ENCODE results near the gene LIG1. TPM values are rescaled to one million over a fixed set of nuclear protein-coding genes. Genes with fewer than 3 reads are reported as not detected.

LIG1 gene
- total and polyA plus RNA-seq, 2 experiments from 2014 or later, result 79.3 to 96.9 TPM

DNA sequence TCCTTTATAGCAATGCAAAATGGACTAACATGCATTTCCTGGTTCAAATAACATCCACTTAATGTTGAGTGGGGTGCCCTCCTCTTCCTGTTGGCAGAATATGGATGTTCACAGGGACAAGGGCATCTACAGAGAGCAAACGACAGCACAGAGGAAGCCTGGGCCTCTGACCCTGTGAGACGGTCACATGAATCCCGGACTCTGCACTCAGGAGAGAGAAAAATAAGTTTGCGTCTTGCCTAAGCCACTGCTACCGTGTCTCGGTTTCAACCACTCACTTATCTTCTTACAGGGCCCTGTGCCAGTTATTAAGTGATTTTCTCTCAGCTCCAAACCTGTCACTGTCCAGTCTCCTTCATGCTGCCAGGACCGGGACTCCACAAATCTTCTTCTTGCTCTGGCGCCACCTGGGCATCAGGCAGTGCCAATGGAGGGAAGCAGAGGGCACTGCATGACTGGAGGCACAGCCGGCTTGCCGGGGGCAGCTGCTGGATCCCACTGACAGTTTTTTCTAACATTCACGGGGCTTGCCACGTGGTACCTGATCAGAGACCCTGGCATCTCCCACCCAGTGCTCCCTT is 11.8 kb downstream of the LIG1 start:
- H3K36me3 ChIP-seq (ENCODE audit: insufficient read depth), result peaks cover 8% of the 10 kb centered on the region; the same call in 1 of the 2 replicates
- DNase-seq (ENCODE audit: low spot score), result no peak
- no peaks in the 10 kb centered on the region for H3K27me3 ChIP-seq (ENCODE audit: insufficient read depth)
- Mint-ChIP-seq H3K36me3 (ENCODE audit: low read depth) (peaks cover 82% of the 10 kb centered on the region), H3K27ac (no peak overlapping the region), H3K4me1 (no peaks in the 10 kb centered on the region), H3K27me3 (ENCODE audit: insufficient read depth, low read depth, poor library complexity) (peaks cover 11% of the 10 kb centered on the region), H3K9me3 (no peaks in the 10 kb centered on the region), H3K4me3 (no peak overlapping the region)
- no peak for ATAC-seq
- TF ChIP-seq, protein P1, sequence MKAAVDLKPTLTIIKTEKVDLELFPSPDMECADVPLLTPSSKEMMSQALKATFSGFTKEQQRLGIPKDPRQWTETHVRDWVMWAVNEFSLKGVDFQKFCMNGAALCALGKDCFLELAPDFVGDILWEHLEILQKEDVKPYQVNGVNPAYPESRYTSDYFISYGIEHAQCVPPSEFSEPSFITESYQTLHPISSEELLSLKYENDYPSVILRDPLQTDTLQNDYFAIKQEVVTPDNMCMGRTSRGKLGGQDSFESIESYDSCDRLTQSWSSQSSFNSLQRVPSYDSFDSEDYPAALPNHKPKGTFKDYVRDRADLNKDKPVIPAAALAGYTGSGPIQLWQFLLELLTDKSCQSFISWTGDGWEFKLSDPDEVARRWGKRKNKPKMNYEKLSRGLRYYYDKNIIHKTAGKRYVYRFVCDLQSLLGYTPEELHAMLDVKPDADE (IDR thresholded peaks at IDR 0.05), result no peak
- TF ChIP-seq EZH2 (IDR thresholded peaks at IDR 0.05; ENCODE audit: low read depth, unreplicated experiment) (no peak), JUNB (IDR thresholded peaks at IDR 0.05; ENCODE audit: unreplicated experiment) (no peak), ZNF331 (CRISPR knock-in tag; IDR thresholded peaks at IDR 0.05; ENCODE audit: low read depth) (no peak), STAT1 (IDR thresholded peaks at IDR 0.05; ENCODE audit: unreplicated experiment) (no peak), CREB1 (CRISPR knock-in tag; IDR thresholded peaks at IDR 0.05; ENCODE audit: low read depth) (no peak), POLR2AphosphoS5 (IDR thresholded peaks at IDR 0.05; ENCODE audit: low read depth) (no peak), NANOG (IDR thresholded peaks at IDR 0.05; ENCODE audit: borderline replicate concordance) (no peak), ZNF114 (CRISPR knock-in tag; IDR thresholded peaks at IDR 0.05) (no peak)
- TF ChIP-seq, protein P2, sequence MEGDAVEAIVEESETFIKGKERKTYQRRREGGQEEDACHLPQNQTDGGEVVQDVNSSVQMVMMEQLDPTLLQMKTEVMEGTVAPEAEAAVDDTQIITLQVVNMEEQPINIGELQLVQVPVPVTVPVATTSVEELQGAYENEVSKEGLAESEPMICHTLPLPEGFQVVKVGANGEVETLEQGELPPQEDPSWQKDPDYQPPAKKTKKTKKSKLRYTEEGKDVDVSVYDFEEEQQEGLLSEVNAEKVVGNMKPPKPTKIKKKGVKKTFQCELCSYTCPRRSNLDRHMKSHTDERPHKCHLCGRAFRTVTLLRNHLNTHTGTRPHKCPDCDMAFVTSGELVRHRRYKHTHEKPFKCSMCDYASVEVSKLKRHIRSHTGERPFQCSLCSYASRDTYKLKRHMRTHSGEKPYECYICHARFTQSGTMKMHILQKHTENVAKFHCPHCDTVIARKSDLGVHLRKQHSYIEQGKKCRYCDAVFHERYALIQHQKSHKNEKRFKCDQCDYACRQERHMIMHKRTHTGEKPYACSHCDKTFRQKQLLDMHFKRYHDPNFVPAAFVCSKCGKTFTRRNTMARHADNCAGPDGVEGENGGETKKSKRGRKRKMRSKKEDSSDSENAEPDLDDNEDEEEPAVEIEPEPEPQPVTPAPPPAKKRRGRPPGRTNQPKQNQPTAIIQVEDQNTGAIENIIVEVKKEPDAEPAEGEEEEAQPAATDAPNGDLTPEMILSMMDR (conservative IDR thresholded peaks at IDR 0.05; ENCODE audit: low read depth in 2 of 2), result no peak
- TF ChIP-seq, protein P3, sequence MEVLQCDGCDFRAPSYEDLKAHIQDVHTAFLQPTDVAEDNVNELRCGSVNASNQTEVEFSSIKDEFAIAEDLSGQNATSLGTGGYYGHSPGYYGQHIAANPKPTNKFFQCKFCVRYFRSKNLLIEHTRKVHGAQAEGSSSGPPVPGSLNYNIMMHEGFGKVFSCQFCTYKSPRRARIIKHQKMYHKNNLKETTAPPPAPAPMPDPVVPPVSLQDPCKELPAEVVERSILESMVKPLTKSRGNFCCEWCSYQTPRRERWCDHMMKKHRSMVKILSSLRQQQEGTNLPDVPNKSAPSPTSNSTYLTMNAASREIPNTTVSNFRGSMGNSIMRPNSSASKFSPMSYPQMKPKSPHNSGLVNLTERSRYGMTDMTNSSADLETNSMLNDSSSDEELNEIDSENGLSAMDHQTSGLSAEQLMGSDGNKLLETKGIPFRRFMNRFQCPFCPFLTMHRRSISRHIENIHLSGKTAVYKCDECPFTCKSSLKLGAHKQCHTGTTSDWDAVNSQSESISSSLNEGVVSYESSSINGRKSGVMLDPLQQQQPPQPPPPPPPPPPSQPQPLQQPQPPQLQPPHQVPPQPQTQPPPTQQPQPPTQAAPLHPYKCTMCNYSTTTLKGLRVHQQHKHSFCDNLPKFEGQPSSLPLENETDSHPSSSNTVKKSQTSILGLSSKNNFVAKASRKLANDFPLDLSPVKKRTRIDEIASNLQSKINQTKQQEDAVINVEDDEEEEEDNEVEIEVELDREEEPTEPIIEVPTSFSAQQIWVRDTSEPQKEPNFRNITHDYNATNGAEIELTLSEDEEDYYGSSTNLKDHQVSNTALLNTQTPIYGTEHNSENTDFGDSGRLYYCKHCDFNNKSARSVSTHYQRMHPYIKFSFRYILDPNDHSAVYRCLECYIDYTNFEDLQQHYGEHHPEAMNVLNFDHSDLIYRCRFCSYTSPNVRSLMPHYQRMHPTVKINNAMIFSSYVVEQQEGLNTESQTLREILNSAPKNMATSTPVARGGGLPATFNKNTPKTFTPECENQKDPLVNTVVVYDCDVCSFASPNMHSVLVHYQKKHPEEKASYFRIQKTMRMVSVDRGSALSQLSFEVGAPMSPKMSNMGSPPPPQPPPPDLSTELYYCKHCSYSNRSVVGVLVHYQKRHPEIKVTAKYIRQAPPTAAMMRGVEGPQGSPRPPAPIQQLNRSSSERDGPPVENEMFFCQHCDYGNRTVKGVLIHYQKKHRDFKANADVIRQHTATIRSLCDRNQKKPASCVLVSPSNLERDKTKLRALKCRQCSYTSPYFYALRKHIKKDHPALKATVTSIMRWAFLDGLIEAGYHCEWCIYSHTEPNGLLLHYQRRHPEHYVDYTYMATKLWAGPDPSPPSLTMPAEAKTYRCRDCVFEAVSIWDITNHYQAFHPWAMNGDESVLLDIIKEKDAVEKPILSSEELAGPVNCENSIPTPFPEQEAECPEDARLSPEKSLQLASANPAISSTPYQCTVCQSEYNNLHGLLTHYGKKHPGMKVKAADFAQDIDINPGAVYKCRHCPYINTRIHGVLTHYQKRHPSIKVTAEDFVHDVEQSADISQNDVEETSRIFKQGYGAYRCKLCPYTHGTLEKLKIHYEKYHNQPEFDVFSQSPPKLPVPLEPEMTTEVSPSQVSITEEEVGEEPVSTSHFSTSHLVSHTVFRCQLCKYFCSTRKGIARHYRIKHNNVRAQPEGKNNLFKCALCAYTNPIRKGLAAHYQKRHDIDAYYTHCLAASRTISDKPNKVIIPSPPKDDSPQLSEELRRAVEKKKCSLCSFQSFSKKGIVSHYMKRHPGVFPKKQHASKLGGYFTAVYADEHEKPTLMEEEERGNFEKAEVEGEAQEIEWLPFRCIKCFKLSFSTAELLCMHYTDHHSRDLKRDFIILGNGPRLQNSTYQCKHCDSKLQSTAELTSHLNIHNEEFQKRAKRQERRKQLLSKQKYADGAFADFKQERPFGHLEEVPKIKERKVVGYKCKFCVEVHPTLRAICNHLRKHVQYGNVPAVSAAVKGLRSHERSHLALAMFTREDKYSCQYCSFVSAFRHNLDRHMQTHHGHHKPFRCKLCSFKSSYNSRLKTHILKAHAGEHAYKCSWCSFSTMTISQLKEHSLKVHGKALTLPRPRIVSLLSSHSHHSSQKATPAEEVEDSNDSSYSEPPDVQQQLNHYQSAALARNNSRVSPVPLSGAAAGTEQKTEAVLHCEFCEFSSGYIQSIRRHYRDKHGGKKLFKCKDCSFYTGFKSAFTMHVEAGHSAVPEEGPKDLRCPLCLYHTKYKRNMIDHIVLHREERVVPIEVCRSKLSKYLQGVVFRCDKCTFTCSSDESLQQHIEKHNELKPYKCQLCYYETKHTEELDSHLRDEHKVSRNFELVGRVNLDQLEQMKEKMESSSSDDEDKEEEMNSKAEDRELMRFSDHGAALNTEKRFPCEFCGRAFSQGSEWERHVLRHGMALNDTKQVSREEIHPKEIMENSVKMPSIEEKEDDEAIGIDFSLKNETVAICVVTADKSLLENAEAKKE (CRISPR knock-in tag; IDR thresholded peaks at IDR 0.05), result no peak
- TF ChIP-seq, protein P4, sequence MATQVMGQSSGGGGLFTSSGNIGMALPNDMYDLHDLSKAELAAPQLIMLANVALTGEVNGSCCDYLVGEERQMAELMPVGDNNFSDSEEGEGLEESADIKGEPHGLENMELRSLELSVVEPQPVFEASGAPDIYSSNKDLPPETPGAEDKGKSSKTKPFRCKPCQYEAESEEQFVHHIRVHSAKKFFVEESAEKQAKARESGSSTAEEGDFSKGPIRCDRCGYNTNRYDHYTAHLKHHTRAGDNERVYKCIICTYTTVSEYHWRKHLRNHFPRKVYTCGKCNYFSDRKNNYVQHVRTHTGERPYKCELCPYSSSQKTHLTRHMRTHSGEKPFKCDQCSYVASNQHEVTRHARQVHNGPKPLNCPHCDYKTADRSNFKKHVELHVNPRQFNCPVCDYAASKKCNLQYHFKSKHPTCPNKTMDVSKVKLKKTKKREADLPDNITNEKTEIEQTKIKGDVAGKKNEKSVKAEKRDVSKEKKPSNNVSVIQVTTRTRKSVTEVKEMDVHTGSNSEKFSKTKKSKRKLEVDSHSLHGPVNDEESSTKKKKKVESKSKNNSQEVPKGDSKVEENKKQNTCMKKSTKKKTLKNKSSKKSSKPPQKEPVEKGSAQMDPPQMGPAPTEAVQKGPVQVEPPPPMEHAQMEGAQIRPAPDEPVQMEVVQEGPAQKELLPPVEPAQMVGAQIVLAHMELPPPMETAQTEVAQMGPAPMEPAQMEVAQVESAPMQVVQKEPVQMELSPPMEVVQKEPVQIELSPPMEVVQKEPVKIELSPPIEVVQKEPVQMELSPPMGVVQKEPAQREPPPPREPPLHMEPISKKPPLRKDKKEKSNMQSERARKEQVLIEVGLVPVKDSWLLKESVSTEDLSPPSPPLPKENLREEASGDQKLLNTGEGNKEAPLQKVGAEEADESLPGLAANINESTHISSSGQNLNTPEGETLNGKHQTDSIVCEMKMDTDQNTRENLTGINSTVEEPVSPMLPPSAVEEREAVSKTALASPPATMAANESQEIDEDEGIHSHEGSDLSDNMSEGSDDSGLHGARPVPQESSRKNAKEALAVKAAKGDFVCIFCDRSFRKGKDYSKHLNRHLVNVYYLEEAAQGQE (IDR thresholded peaks at IDR 0.05; ENCODE audit: unreplicated experiment), result no peak
- H3K27ac ChIP-seq (ENCODE audit: low read depth), result no peak overlapping the region
- peaks cover 4% of the 10 kb centered on the region; the same call in 1 of the 2 replicates for H4K20me1 ChIP-seq (replicated peaks; ENCODE audit: insufficient read depth)
- H3K4me2 ChIP-seq, result no peak overlapping the region
- no peaks in the 10 kb centered on the region for H3K9me2 ChIP-seq (ENCODE audit: insufficient read depth)
- no peaks in the 10 kb centered on the region for H3K79me2 ChIP-seq (replicated peaks; ENCODE audit: insufficient read depth)
- H3K4me1 ChIP-seq (ENCODE audit: insufficient read depth), result no peaks in the 10 kb centered on the region
- no peak overlapping the region for H3K4me3 ChIP-seq
- no peaks in the 10 kb centered on the region for H3F3A ChIP-seq (replicated peaks; ENCODE audit: low read depth)
- no peak overlapping the region for H2AFZ ChIP-seq
